HepG2 (cell line): ENCODE results near the gene MAN2A2. TPM values are rescaled to one million over a fixed set of nuclear protein-coding genes. Genes with fewer than 3 reads are reported as not detected.
A peak's percentile ranks its signal among the peaks of the same experiment; 100 is the strongest.

Source experiments
- ATAC-seq: fragments of 200-7000 bp; cut with Tn5 transposase; 3 replicates; pipeline ENCODE4 v1.9.1; 2020; ENCODE audit warnings: mild to moderate bottlenecking, moderate library complexity
- BruUV-seq: library from RNA; stranded (reverse); fragments of 400-500 nt; replicated peaks from 2 replicates; lab custom pipeline; 2021; lab: Mats Ljungman, UMichigan
- CTCF ChIA-PET: fragments of 300-600 bp; formaldehyde crosslinking; extraction: SDS; loops from one replicate; lab custom pipeline; 2021; ENCODE audit warnings: low total read pairs, inconsistent platforms, low intra/inter-chr PET ratio; lab: Yijun Ruan, JAX
- POLR2A ChIA-PET: fragments of 350-600 bp; sonication (Branson Sonifier 250); formaldehyde crosslinking; loops from one replicate; lab custom pipeline; 2020; ENCODE audit warnings: antibody characterized with exemption, inconsistent platforms; lab: Yijun Ruan, JAX
- DNase-seq: peaks from one replicate; pipeline ENCODE4 v3.0.0-alpha.2; 2015; ENCODE audit warnings: low spot score
- FAIRE-seq: peaks from 3 replicates; lab custom pipeline; 2011; peaks lifted over from hg19 to GRCh38; lab: Jason Lieb, UNC
- H2AFZ ChIP-seq: one replicate; pipeline ENCODE4 v1.6.1; 2011; ENCODE audit warnings: low read length, inconsistent platforms
- H3K27ac ChIP-seq: fragments of 300-600 bp; 3 replicates; pipeline ENCODE4 v1.8.0; 2011; ENCODE audit warnings: mixed run types, mild to moderate bottlenecking, mixed read lengths, low read length, inconsistent platforms; ENCODE audit not compliant: insufficient read depth; ENCODE audit errors: extremely low read length
- H3K27me3 ChIP-seq, 2 experiments: fragments of 200-600 bp in 1 of 2; 2 replicates in 1 of 2; 3 replicates in 1 of 2; pipeline versions ENCODE4 v1.6.0 to v1.8.0; 2011; ENCODE audit warnings: low read length in 2 of 2, mild to moderate bottlenecking in 2 of 2, moderate library complexity in 2 of 2, inconsistent platforms in 1 of 2; ENCODE audit not compliant: insufficient read depth in 2 of 2, control insufficient read depth in 1 of 2
- H3K36me3 ChIP-seq, 2 experiments: fragments of 200-600 bp in 1 of 2; replicated peaks in 1 of 2; 2 replicates in 1 of 2; 3 replicates in 1 of 2; pipeline versions ENCODE4 v1.5.1 to v1.8.0; 2011; ENCODE audit warnings: low read length in 2 of 2, inconsistent platforms in 1 of 2; ENCODE audit not compliant: insufficient read depth in 2 of 2, control insufficient read depth in 1 of 2
- H3K4me1 ChIP-seq: 2 replicates; pipeline ENCODE4 v1.5.1; 2012; ENCODE audit warnings: low read length, inconsistent platforms; ENCODE audit not compliant: insufficient read depth
- H3K4me2 ChIP-seq: 2 replicates; pipeline ENCODE4 v1.6.0; 2011; ENCODE audit warnings: low read depth, low read length, inconsistent platforms
- H3K4me3 ChIP-seq, 3 experiments: fragments of 200-600 bp in 1 of 3; sonication (generic), shearing (Covaris generic) in 1 of 3; replicated peaks in 1 of 3; 2 replicates each; pipeline ENCODE4 v1.5.1; 2011 to 2016; ENCODE audit warnings: low read length in 3 of 3, inconsistent platforms in 2 of 3, low read depth in 2 of 3, mild to moderate bottlenecking in 2 of 3, control low read depth in 1 of 3, mixed read lengths in 1 of 3; ENCODE audit not compliant: insufficient read depth in 1 of 3
- H3K79me2 ChIP-seq: one replicate; pipeline ENCODE4 v1.6.1; 2011; ENCODE audit warnings: low read length, inconsistent platforms; ENCODE audit not compliant: insufficient read depth
- H3K9ac ChIP-seq: 2 replicates; pipeline ENCODE4 v1.6.0; 2011; ENCODE audit warnings: mild to moderate bottlenecking, low read depth, low read length, inconsistent platforms; ENCODE audit not compliant: insufficient read depth
- H3K9me3 ChIP-seq: 2 replicates; pipeline ENCODE4 v1.5.1; 2012; ENCODE audit warnings: mild to moderate bottlenecking, low read length
- H4K20me1 ChIP-seq: 2 replicates; pipeline ENCODE4 v1.6.0; 2011; ENCODE audit warnings: inconsistent platforms, mild to moderate bottlenecking, low read length, moderate library complexity; ENCODE audit not compliant: insufficient read depth
- ZNF225 ChIP-seq: sonication (generic); formaldehyde crosslinking; IDR thresholded peaks from 2 replicates; pipeline ENCODE4 v1.4.0; 2020; ENCODE audit warnings: mild to moderate bottlenecking, missing genetic modification reagents
- WGBS: methylation state at CpG from one replicate; pipeline ENCODE4 v1.1.6; 2017; ENCODE audit warnings: low lambda C conversion rate; 5-methylcytosine and 5-hydroxymethylcytosine counted together
- in situ Hi-C: cut with HindIII; loops from 2 replicates; pipeline ENCODE4 v1.10.0; 2017; ENCODE audit warnings: low pct_unique_long_range_greater_than_20kb; ENCODE audit not compliant: extremely low pct_ligation_motif_present
- intact Hi-C: fragments of 100-400 bp; cut with micrococcal nuclease; formaldehyde crosslinking; loops from one replicate; pipeline ENCODE4 v1.10.0; 2022; ENCODE audit not compliant: unreplicated experiment
- polyA plus RNA-seq, 8 experiments: library from polyadenylated mRNA; depleted of rRNA in 3 of 8; stranded (reverse) in 7 of 8; unstranded in 1 of 8; fragments of >200 nt; fragmentation: Illumina TruSeq in 4 of 8; extraction: Trizol in 4 of 8; gene quantifications; 2 replicates each; pipeline versions ENCODE4 v1.2.1 to v1.2.3, GENCODE V29; 2011 to 2016; ENCODE audit warnings: low read depth in 4 of 8, missing spikeins in 1 of 8, mixed read lengths in 1 of 8; ENCODE audit not compliant: insufficient read depth in 1 of 8
- total RNA-seq, 5 experiments: library from RNA; depleted of rRNA; stranded (reverse); fragments of >200 nt; fragmentation: Illumina TruSeq; extraction: Trizol; gene quantifications; 2 replicates each; pipeline ENCODE4 v1.2.3, GENCODE V29; 2016; ENCODE audit warnings: low read depth in 1 of 5
- TF ChIP-seq, protein P1 (sequence below): sonication (generic); formaldehyde crosslinking; IDR thresholded peaks from 2 replicates; pipeline ENCODE4 v1.5.0; 2020; ENCODE audit warnings: mild to moderate bottlenecking, missing genetic modification reagents, moderate library complexity
- TF ChIP-seq, protein P2 (sequence below): sonication (generic); formaldehyde crosslinking; IDR thresholded peaks from 2 replicates; pipeline ENCODE4 v1.5.1; 2020; ENCODE audit warnings: mild to moderate bottlenecking, missing genetic modification reagents, moderate library complexity

The MAN2A2 gene
- total and polyA plus RNA-seq, 2 of the 13 experiments (the other 11 are each of a cell fraction or from before 2014, with no cell fraction given) = 17.5 to 51.5 TPM

DNA sequence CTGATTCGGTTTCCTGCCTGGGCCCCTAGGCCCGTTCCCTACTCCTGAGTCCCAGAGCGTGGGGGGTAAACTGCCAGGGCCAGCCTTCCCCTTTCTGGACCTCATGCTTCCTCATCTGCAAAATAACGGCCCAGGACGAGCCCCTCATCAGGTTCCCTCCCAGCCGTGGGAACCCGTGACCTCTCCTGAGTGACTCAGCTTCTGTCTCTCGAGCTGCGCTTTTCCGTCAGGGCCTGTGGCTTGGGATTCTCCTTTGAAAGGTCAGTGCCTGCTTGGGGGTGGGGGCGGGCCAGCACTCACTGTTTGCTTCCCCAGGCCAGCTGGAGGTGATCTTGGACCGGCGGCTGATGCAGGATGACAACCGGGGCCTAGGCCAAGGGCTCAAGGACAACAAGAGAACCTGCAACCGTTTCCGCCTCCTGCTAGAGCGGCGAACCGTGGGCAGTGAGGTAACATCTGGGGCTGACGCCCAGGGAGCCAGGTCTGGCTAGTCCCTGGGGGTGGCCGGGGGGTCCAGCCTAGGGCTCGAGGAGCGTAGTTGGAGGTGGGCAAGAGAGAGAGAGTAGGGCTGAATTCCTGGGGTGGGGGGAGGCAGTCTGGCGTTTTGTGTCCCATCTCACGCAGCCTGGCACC lies 12.8 kb downstream of the MAN2A2 start:
- Histone ChIP-seq H3K4me2 (no peak overlapping the region), H3K27ac (no peak overlapping the region), H3K9me3 (no peaks in the 10 kb centered on the region), H3K4me3 (no peak overlapping the region), H3K27me3 (no peaks in the 10 kb centered on the region), H3K9ac (no peak overlapping the region), H2AFZ (no peak overlapping the region), H3K79me2 (no peaks in the 10 kb centered on the region), H3K36me3 (peaks cover 38 to 82% of the 10 kb centered on the region in 2 experiments; a peak in 4 of 5 replicates), H3K4me1 (no peaks in the 10 kb centered on the region), H4K20me1 (no peaks in the 10 kb centered on the region)
- DNase-seq (no peak), FAIRE-seq (no peak), ATAC-seq (peak; percentile 41)
- TF ChIP-seq, protein P1, sequence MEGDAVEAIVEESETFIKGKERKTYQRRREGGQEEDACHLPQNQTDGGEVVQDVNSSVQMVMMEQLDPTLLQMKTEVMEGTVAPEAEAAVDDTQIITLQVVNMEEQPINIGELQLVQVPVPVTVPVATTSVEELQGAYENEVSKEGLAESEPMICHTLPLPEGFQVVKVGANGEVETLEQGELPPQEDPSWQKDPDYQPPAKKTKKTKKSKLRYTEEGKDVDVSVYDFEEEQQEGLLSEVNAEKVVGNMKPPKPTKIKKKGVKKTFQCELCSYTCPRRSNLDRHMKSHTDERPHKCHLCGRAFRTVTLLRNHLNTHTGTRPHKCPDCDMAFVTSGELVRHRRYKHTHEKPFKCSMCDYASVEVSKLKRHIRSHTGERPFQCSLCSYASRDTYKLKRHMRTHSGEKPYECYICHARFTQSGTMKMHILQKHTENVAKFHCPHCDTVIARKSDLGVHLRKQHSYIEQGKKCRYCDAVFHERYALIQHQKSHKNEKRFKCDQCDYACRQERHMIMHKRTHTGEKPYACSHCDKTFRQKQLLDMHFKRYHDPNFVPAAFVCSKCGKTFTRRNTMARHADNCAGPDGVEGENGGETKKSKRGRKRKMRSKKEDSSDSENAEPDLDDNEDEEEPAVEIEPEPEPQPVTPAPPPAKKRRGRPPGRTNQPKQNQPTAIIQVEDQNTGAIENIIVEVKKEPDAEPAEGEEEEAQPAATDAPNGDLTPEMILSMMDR = peak; percentile 11; the same call in 1 of the 2 replicates
- no peak for TF ChIP-seq ZNF225 (CRISPR knock-in tag)
- TF ChIP-seq, protein P2, sequence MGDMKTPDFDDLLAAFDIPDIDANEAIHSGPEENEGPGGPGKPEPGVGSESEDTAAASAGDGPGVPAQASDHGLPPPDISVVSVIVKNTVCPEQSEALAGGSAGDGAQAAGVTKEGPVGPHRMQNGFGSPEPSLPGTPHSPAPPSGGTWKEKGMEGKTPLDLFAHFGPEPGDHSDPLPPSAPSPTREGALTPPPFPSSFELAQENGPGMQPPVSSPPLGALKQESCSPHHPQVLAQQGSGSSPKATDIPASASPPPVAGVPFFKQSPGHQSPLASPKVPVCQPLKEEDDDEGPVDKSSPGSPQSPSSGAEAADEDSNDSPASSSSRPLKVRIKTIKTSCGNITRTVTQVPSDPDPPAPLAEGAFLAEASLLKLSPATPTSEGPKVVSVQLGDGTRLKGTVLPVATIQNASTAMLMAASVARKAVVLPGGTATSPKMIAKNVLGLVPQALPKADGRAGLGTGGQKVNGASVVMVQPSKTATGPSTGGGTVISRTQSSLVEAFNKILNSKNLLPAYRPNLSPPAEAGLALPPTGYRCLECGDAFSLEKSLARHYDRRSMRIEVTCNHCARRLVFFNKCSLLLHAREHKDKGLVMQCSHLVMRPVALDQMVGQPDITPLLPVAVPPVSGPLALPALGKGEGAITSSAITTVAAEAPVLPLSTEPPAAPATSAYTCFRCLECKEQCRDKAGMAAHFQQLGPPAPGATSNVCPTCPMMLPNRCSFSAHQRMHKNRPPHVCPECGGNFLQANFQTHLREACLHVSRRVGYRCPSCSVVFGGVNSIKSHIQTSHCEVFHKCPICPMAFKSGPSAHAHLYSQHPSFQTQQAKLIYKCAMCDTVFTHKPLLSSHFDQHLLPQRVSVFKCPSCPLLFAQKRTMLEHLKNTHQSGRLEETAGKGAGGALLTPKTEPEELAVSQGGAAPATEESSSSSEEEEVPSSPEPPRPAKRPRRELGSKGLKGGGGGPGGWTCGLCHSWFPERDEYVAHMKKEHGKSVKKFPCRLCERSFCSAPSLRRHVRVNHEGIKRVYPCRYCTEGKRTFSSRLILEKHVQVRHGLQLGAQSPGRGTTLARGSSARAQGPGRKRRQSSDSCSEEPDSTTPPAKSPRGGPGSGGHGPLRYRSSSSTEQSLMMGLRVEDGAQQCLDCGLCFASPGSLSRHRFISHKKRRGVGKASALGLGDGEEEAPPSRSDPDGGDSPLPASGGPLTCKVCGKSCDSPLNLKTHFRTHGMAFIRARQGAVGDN (CRISPR knock-in tag) = peak; percentile 45
- WGBS = 92% methylated on average over 20 of the region's 25 CpGs
- no TSS peak for BruUV-seq
- intact Hi-C loops (no loop called here), in situ Hi-C loops (no loop called here)
- ChIA-PET POLR2A (no interaction called here), CTCF (no interaction called here)
